ENCODE measurements around the gene ATF5.

Gene ATF5

DNA sequence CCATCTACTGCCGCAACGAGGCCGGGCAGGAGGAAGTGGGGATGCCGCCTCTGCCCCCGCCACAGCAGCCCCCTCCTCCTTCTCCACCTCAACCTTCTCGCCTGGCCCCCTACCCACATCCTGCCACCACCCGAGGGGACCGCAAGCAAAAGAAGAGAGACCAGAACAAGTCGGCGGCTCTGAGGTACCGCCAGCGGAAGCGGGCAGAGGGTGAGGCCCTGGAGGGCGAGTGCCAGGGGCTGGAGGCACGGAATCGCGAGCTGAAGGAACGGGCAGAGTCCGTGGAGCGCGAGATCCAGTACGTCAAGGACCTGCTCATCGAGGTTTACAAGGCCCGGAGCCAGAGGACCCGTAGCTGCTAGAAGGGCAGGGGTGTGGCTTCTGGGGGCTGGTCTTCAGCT lies 3.7 kb downstream of the ATF5 start:
- no peak for TF ChIP-seq CTCF (IDR thresholded peaks at IDR 0.05; ENCODE audit: insufficient read depth, low read length, poor library complexity, severe bottlenecking)
- H3K27me3 ChIP-seq (replicated peaks; ENCODE audit: control insufficient read depth, insufficient read depth, low read length): no peaks in the 10 kb centered on the region
- H3K4me3 ChIP-seq (replicated peaks; ENCODE audit: low read depth, low read length): no peak overlapping the region
- no peak for DNase-seq (ENCODE audit: extremely low read depth, insufficient read length)
- peaks cover 5% of the 10 kb centered on the region for H3K36me3 ChIP-seq (ENCODE audit: control insufficient read depth, insufficient read depth, low read length)

DNA sequence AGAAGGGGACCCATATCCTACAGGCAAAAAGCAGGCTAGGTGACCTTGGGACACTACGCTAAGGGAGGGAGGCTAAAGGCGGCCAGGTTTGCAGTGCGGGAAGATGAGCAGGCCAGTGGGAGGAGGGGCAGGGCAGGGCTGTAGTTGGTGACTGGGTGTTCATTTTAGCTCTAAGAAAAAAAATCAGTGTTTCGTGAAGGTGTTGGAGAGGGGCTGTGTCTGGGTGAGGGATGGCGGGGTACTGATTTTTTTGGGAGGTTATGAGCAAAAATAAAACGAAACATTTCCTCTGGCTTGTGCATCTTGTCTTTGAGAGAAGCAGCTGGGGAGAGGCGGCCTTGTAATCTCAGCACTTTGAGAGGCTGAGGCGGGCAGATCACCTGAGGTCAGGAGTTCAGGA lies 4.6 kb downstream of the ATF5 start:
- H3K36me3 ChIP-seq (ENCODE audit: control insufficient read depth, insufficient read depth, low read length): peaks cover 4% of the 10 kb centered on the region
- no peak overlapping the region for H3K4me3 ChIP-seq (replicated peaks; ENCODE audit: low read depth, low read length)
- no peak for DNase-seq (ENCODE audit: extremely low read depth, insufficient read length)
- no peaks in the 10 kb centered on the region for H3K27me3 ChIP-seq (replicated peaks; ENCODE audit: control insufficient read depth, insufficient read depth, low read length)
- no peak for TF ChIP-seq CTCF (IDR thresholded peaks at IDR 0.05; ENCODE audit: insufficient read depth, low read length, poor library complexity, severe bottlenecking)

GRCh38 chr19:49936549-49936948 lies 7.5 kb downstream of the ATF5 start:
- Histone ChIP-seq H3K27me3 (replicated peaks; ENCODE audit: control insufficient read depth, insufficient read depth, low read length) (no peaks in the 10 kb centered on the region), H3K4me3 (replicated peaks; ENCODE audit: low read depth, low read length) (no peak overlapping the region), H3K36me3 (ENCODE audit: control insufficient read depth, insufficient read depth, low read length) (peaks cover 4% of the 10 kb centered on the region)
- no peak for DNase-seq (ENCODE audit: extremely low read depth, insufficient read length)
- no peak for TF ChIP-seq CTCF (IDR thresholded peaks at IDR 0.05; ENCODE audit: insufficient read depth, low read length, poor library complexity, severe bottlenecking)

- H3K27me3 ChIP-seq (replicated peaks; ENCODE audit: control insufficient read depth, insufficient read depth, low read length): no peaks in the 10 kb centered on the region
- DNase-seq (ENCODE audit: extremely low read depth, insufficient read length): peak; percentile 82
- peak; percentile 99 for TF ChIP-seq CTCF (IDR thresholded peaks at IDR 0.05; ENCODE audit: insufficient read depth, low read length, poor library complexity, severe bottlenecking)
- no peak overlapping the region for H3K4me3 ChIP-seq (replicated peaks; ENCODE audit: low read depth, low read length)
- peaks cover 3% of the 10 kb centered on the region for H3K36me3 ChIP-seq (ENCODE audit: control insufficient read depth, insufficient read depth, low read length)
These were observed 8.9 kb downstream of the ATF5 start for GRCh38 chr19:49937750-49938381.

- no peak for DNase-seq (ENCODE audit: extremely low read depth, insufficient read length)
- H3K27me3 ChIP-seq (replicated peaks; ENCODE audit: control insufficient read depth, insufficient read depth, low read length): no peaks in the 10 kb centered on the region
- TF ChIP-seq CTCF (IDR thresholded peaks at IDR 0.05; ENCODE audit: insufficient read depth, low read length, poor library complexity, severe bottlenecking): no peak
These were observed 9.7 kb downstream of the ATF5 start for GRCh38 chr19:49938662-49939061.

More at GRCh38 chr19:49938662-49939061, 9.7 kb downstream of the ATF5 start:
- no peaks in the 10 kb centered on the region for H3K36me3 ChIP-seq (ENCODE audit: control insufficient read depth, insufficient read depth, low read length)
- no peak overlapping the region for H3K4me3 ChIP-seq (replicated peaks; ENCODE audit: low read depth, low read length)

All from GM06990 (cell line).